GM19099 (cell line): ENCODE measurements around the gene USP47.

Experiments used
- POLR2A ChIP-seq: IDR thresholded peaks from 3 replicates; pipeline ENCODE4 v1.6.1; 2011; ENCODE audit warnings: low read depth; ENCODE audit not compliant: insufficient read length; ENCODE audit errors: extremely low read depth

The USP47 gene, protein sequence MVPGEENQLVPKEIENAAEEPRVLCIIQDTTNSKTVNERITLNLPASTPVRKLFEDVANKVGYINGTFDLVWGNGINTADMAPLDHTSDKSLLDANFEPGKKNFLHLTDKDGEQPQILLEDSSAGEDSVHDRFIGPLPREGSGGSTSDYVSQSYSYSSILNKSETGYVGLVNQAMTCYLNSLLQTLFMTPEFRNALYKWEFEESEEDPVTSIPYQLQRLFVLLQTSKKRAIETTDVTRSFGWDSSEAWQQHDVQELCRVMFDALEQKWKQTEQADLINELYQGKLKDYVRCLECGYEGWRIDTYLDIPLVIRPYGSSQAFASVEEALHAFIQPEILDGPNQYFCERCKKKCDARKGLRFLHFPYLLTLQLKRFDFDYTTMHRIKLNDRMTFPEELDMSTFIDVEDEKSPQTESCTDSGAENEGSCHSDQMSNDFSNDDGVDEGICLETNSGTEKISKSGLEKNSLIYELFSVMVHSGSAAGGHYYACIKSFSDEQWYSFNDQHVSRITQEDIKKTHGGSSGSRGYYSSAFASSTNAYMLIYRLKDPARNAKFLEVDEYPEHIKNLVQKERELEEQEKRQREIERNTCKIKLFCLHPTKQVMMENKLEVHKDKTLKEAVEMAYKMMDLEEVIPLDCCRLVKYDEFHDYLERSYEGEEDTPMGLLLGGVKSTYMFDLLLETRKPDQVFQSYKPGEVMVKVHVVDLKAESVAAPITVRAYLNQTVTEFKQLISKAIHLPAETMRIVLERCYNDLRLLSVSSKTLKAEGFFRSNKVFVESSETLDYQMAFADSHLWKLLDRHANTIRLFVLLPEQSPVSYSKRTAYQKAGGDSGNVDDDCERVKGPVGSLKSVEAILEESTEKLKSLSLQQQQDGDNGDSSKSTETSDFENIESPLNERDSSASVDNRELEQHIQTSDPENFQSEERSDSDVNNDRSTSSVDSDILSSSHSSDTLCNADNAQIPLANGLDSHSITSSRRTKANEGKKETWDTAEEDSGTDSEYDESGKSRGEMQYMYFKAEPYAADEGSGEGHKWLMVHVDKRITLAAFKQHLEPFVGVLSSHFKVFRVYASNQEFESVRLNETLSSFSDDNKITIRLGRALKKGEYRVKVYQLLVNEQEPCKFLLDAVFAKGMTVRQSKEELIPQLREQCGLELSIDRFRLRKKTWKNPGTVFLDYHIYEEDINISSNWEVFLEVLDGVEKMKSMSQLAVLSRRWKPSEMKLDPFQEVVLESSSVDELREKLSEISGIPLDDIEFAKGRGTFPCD (N-terminal part only)

DNA sequence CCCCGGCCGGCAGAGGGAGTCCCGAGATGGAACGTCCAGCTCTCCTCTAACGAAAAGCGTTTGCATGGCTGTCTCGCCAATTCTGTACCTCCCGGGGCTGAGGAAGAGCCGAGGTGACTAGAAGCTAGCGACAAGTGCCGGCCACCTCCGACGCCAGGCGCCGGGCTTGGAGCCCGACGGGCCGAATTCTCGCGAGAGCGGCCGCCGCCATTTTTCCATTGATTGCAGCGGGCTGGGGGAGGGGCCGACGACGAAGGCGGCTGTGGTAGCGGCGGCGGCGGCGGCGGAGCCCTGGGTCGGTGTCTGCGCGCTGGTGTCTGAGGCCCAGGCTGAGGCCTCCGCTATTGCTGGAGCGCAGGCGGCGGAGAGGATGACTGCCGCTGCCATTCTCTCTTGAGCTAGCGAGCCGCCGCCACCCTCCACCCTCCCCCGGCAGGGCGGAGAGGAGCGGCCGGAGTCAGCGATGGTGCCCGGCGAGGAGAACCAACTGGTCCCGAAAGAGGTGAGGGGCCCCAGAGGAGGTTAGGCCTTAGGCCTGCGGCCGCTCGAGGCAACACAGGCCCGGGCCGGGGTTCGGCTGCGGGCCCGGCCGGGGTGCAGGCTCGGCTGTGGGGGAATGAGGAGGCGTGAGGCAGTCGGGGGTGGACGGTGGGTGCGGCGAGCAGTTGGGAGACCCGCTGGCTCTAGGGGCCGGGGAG, at the start of gene USP47:
TSS of gene USP47 (plus strand) at position 250 of the 698 bp plus-strand sequence. CDS start at position 464, 214 bp downstream.
- TF ChIP-seq POLR2A, result peak; percentile 96

DNA sequence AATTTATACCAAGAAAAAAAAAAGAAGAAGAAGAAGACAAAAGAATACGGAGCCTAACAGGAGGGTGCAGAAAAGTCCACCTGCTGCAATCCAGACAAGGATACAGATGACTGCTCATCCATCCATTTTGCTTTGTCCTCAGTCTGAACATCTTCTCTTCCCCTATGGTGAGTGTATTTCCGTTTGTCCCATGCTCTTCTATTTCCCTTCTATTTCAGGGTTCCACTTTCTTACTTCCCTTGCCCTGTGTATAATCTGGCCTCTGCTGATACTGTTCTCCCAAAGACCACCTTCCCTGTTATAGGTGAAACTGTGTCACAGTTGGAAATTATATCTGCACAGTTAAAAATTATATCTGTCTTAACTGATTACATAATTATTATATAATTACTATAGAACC, 48.7 kb upstream of the USP47 start:
- no peak for TF ChIP-seq POLR2A

DNA sequence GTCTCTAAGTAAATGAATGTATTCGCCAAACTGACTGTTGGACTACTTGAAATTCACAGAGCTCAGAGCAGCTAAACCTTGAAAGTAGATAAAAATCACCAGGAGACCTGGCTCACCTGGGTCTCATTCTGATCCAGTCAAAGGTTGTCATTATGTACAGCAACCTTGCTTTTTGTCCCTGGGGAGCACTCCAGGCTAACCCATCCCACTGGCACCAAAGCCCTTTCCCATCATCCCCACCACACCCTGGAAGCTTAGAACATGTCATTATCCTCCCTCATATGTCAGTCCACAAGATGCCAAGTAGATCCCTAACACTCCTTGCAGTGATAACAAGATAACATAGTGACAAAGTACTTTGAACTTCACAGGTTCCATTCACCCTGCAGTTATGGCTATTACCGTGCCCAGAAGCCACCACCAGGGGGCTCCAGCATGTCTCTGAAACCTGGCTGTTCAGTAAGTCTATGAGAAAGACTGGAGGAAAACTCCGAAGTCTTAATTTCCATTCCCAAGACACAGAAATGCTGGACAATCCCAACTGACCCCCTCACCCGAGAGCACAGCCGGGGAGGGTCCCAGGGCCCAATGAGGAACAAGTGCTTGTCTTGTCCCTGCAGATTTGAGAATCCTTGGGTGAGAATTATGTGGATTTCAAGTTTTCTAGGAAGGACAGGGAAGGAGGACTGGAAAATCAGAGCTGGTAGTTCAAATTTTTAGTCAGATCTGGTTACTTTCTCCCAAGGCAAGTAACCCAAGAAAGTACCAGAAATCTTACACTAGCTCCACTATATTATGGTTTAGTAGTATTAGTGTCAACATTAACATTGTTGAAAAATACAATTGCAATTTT, 43.0 kb upstream of the USP47 start:
- TF ChIP-seq POLR2A, result no peak

DNA sequence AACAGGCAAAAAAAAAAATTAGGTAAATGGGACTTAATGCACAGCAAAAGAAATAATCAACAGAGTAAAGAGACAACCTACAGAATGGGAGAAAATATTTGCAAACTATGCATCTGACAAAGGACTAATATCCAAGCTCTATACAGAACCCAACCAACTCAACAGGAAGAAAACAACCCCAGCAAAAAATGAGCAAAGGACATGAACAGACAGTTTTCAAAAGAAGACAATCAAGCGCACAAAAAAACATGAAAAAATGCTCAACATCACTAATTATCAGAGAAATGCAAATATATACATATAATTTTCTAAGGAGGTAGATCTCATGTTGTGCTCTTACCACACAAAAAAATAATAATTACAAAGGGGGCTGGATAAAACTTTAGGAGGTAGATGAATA, 36.5 kb upstream of the USP47 start:
- TF ChIP-seq POLR2A, result no peak

DNA sequence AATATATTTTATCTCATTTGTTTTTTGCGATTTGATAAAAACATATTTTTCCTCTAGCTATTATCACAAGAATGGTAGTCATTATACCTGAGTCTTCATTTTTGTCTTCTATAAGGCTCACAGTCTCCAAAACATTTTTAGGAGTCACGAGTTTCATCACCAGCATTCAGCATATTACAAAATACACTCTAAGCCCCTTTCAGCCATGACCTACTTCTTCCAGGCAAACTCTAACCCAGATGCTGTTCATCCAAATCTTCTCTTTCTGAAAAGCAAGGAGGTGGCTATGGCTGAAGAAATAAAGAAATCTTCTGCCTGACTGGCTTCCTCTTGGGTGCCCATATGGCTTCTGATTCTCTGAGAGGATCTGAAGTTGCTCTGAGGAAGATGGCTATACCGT, 35.7 kb upstream of the USP47 start:
- no peak for TF ChIP-seq POLR2A

DNA sequence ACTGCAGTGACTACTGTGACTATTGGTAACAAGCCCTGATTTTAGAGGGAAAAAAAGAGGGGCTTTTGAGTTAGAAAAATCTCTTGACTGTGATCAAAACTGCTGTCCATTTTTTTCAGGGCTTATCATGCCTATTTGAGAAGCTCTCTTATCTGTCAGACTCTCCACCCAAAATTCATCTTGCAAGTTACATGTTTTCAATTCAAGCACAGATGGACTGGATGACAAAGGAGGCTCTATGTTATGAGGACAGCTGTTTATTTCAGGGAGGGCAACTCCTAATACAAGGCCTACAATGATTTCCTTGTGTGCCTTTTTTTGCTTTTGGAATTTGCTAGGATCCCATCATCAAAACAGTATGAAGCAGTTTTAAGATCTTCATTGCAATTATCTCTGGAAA, 35.2 kb upstream of the USP47 start:
- TF ChIP-seq POLR2A, result no peak

DNA sequence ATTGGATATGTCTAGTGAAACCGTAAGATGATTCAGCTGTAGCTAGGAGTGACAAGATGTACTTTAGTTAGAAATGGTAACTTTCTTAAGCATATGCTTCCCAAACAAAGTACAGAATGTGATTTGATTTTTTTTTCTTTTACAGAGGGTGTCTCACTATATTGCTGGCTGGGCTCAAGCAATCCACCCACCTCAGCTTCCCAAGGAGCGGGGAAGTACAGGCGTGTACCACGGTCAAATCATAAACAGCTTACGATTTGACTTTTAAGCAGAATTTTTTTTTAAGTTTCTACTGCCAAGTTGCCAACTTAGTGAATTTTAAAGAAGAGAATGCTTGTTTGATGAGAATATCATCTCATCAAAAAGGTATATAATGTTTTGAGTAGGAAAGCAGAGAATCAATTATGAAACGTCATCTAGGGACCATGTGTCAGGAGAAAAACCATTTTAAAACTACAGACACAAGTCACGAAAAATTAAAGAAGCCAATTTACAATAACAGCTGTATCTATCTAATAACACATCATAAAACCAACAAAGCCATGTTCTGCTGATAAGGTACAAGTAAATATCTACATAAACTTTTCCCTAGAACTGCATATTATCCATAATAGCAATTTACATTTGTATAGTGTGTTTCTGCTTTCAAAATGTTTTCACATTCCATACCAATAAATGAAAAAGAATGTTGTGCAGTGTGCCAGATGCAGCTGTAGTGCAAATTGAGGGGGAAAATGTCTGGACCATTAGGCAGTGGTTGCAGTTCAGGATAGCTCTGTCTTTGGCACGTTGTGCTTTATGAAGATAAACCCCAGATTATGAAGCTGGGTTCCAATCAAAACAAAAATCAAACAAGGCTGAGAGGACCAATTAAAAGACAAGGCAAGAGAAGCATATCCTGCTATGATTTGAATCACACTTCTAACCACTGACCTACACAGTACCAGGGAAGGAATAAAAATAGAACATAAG, 33.7 kb upstream of the USP47 start:
- TF ChIP-seq POLR2A, result no peak

DNA sequence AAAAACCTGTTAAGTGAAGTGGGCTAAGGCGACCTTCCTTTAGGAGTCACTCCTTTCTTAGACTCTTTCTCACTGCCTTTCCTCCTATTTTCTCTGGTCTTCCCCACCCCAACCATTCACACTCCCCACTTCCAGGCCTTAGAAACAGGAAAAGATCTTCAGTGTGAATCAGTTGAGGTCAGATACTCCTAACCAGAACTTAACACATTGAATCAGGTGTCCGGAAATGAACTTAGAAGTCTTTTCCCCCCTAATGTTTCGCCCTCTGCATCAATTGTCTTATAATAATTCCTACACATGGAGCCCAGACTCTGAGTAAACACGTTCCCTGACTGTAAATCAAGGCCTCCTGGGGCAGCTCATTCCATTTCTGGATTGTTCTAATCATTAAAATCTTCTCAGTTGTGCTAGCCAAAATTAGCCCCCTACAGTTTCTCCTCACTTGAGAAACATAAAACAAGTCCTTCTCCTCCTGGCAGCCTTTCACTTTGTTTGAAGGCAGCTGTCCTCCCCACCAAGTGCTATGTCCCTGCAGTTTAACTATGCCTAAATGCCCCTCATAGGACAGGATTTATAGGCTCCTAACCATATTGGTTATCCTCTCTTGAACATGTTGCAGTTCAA, 32.7 kb upstream of the USP47 start:
- no peak for TF ChIP-seq POLR2A

DNA sequence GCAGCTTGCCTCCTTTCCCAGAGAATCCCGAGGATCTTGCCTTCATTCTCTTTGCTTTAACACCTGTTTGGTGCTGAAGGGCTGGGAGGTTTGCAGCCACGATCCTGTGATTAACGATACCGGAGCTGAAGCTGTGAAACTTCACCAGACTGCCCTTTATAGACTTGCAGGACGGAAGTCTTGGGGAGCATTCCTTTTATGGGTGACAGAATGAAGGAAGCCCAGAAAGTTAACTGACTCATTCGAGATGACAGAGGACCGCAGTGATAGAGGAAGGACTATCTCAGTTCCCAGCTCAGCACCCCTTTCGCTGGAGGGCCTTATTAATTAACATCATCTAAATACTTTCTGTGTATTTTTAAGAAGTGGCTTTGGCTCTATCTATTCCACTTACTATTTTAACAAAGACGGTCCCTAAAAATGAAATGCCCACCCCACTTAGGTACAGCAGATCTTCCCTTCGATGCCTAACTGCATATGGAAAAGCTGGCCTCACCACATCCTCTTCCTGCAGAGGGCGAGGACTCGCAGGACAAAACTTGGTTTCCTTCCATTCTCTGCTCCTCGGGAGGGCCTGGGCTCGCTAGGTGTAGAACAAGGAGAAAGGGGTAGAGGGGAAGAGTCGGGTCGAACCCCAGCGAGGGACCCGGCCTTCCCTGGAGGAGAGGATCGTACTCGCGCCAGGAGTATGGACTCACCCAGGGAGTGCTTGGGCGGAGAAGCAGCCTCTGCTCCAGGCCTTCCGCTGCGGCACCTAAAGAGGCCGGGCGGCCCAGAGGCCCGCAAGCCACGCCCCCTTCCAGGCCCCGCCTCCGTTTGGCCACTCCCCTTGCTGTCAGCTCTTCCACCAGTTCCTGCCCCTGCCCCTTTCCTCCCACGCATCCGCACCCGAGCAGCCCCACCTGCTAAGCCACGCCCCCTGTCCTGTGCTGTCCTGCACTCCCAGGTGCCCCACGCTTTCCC, 30.7 kb upstream of the USP47 start:
- no peak for TF ChIP-seq POLR2A

DNA sequence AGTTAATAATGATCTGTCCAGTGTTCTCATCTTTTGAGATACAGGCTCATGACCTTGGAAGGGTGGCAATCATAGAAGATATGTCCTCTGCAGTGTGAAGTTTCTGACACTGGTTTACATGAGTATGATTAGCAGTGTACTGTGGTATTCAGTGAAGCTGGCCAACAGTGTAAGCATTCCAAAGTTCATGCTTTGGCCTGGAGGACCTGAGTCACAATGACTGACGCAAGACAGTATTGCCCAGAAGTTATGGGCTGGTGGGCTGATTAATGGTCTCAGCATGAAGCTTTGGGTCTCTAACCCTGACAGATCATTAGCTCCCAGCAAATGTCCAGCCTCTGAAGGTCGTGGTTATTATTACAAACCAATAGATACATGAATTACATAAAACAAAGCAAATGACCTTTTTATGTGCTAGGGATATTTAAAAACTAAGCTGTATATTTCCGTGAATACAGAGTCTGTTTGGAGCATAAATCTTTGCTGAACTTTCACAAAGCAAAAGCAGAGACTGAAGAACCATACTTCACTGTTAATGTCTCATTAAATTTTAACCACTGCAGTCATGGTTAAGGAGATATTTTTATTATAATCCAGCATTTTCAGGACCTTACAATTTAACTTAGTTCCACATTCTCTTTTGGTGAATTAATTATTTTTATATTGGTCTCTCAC, 28.3 kb upstream of the USP47 start:
- TF ChIP-seq POLR2A, result no peak

DNA sequence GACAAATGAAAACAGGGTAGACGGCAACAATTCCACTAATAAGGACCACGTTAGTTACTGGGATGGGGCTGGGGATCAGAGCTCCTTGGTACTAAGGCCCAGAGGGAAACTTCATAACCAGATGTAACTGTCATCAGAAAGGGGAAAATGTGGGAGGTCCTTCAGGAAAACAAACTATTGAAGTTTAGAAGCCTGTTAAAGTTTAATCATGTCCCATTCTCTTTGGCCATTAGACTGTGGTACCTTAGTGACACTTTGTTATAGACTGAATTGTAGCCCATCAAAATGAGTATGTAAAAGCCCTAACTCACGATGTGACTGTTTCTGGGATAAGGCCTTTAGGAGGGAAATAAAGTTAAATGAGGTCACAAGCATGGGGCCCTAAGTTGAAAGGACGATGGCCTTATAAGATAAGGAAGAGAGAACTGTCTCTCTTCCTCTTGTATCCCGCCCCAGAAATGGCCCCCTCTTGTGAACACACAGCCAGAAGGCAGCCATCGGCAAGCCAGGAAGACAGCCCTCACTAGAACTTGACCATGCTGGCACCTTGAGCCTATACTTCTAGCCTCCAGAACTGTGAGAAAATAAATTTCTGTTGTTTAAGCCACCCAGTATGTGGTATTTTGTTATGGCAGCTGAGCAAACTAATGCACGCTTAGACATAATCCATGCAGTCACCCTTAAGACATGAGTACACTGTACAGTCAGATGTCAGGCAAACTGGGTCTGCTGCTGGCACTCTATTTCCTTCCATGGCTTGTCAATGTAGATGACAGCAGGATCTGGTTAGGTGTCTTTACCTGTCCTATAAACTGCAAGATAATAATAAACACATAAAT, 26.9 kb upstream of the USP47 start:
- no peak for TF ChIP-seq POLR2A
